ENCODE data around the gene ZNF185.

- TF ChIP-seq CTCF (IDR thresholded peaks at IDR 0.05; ENCODE audit: low read length): no peak
- no peak for TF ChIP-seq EZH2phosphoT487 (IDR thresholded peaks at IDR 0.05; ENCODE audit: low read length)
These were observed 32.5 kb upstream of the ZNF185 start for GRCh38 chrX:152865232-152865920.

All from MM.1S (cell line).